HS-5 (cell line): ENCODE data around the gene CACNA1C.

Source experiments
- DNase-seq: peaks from one replicate; pipeline ENCODE4 v3.0.0-alpha.2; 2012; ENCODE audit warnings: low read depth

CACNA1C gene

GRCh38 chr12:2035431-2036055, 17.2 kb upstream of the CACNA1C start:
- no peak for DNase-seq

DNA sequence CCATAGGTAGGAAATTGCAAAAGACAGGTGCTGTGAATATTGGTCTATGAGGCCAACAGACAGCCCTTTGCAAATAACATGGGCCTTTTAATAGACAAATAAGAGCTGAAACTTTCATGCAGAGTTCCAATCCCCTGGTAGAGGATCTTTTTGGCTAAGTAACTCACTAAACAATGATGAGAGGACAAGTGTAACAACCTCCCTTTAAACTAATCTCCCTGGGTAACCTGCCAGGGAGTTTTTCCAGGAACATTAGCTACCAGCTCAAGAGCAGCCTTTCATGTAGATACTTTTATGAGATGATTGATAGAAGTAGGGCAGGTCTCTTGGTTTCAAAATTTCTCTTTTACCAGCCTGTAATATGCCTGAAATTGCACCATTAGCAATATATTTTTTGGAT, 13.8 kb upstream of the CACNA1C start:
- DNase-seq, result no peak

DNA sequence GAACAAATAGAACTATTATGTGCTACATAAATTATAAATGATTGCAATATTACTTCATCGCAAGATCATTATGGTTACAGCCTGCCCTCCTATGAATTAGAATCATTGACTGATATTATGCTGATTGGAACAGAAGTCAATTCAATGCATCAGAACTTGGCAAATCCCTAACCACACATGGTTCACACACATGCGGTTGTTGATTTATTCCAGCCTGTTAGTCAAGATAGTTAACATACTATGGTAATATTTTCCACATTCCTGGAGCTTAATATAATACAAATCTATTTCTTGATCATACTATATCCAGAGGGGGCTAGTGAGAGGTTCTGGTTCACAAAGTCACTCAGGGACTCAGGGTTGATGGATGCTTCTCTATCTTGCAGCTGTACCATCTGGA, 9.7 kb upstream of the CACNA1C start:
- no peak for DNase-seq

DNA sequence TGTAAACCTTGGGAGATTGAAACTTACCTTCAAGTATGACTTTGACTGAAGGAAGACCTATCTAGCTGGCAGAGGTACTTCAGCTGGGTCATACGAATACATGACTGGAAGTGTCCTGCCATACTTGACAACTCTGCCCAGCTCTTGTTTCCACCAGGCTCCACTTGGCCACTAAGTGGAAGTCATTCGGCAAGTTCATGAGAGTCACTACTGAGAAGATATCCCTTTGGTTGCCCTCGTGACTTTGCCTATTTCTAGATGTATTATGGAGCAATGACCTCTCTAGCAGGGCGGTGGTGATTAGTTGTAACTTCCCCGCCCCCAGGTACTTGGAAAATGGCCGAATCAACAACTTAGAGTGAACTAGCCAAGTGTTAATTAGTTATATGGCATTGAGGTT, 8.6 kb upstream of the CACNA1C start:
- no peak for DNase-seq

GRCh38 chr12:2046957-2047356, 5.8 kb upstream of the CACNA1C start:
- no peak for DNase-seq

DNA sequence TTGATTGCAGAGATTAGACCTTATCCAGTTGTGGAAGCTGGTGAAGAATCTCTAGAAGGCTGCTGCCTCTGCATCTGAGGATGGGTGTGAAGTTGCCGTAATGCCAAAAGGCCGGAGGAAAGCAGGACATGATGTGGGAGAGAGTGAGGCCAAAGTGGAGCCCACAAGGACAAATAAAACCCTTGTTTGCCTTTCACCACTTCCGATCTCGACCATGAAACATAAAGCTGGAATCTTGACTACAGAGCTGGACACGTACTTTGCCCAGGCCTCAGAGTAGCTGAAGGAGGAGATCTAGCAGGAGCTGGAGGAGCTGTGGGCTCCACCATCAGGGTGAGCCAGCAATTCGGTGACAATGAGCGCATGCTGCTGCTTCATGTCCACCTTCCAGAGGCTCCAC, 5.0 kb upstream of the CACNA1C start:
- no peak for DNase-seq

GRCh38 chr12:2049604-2050540, 2.9 kb upstream of the CACNA1C start:
- DNase-seq, result no peak

GRCh38 chr12:2051700-2052621, 826 bp upstream of the CACNA1C start:
- no peak for DNase-seq

DNA sequence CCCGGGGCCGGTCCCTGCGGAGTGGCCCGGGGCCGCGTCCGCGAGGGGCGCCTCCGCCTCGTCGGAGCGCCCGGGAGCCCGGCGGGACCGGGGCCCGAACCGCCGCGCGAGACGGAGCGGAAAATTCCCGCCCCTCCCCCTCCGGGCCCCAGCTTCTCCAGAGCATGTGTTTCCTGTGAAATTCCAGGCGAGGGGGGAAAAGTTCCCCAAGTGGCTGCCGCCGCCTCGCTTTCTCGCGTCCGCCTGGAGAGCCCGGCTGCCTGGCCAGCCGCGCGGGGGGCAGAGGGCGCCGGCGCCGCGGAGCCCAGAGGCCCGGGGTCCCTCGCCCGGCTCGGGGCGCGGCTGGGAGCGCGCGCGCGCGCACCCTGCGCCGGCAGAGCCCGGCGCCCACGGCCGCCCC, 904 bp downstream of the CACNA1C start:
- DNase-seq, result no peak

- DNase-seq, result no peak
Measured at GRCh38 chr12:2054091-2055018, 1.6 kb downstream of the CACNA1C start.

GRCh38 chr12:2057041-2057794, 4.4 kb downstream of the CACNA1C start:
- DNase-seq, result no peak

DNA sequence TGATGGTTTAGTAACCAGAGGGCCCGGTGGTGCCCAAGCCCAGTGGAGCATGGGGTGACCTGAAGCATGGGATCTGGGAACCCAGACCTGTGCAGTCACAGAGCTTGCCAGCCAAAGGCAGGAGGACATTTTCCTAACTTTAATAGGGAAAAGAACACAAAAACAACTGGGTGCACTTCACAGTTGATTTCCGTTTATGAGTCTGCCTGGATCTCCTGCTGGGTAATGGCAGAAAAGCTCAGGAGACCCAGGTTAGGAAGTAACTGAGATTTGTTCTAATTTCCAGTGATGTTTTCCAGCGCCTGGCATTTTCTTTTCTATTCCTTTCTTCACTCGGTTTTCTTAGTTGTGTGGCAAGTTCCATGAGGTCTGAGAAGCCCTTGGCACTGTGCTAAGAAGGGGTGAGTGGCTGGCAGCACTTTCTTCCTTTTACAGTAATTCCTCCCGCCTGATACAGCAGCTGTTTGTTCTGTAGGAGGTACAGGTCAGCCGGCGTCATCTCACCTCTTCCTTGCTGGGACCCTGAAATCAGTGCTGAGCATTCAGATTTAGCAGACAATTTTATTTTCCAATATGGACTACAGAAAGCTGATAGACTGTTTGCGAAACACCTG, 5.1 kb downstream of the CACNA1C start:
- DNase-seq, result no peak

DNA sequence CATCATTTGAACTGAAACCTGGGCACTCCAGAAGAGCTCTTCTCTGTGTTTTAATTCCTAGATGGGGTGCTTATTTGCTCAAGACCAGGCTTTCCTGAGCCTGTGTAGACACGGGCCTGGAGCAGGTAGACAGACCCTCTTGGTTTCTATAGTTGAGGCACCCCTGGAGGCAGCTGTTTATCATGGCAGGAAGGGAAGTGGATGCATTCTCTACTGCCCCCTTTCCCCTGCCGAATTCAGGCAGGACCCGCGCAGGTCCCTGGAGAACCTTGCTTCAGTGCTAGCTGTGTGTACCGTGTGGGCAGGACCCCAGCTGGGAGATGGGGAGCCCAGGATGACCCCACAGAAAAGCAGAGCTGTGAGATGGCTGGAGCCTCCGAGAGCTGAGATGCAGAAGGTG, 6.0 kb downstream of the CACNA1C start:
- no peak for DNase-seq

DNA sequence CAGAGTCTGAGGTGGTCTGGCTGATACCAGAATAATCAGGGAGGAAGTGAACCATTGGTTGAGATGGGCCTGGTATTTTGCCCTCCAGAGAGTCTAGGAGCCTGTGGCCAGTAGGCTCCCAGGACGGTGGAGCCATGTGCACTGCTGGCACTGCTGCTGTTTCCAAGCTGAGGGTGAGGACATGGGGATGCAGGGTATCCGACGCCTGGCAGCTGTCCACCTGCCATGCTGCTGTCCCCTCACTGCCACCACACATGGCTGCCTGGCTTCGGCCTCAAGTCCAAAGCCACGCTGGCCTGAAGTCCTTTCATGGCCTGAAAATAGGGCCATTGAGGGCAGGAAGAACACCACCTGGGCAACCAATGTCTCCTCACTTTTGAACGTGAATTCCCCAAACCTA, 8.6 kb downstream of the CACNA1C start:
- no peak for DNase-seq

GRCh38 chr12:2064071-2064507, 11.3 kb downstream of the CACNA1C start:
- no peak for DNase-seq

GRCh38 chr12:2068653-2069052, 15.9 kb downstream of the CACNA1C start:
- DNase-seq, result no peak

GRCh38 chr12:2070440-2071045, 17.8 kb downstream of the CACNA1C start:
- no peak for DNase-seq

DNA sequence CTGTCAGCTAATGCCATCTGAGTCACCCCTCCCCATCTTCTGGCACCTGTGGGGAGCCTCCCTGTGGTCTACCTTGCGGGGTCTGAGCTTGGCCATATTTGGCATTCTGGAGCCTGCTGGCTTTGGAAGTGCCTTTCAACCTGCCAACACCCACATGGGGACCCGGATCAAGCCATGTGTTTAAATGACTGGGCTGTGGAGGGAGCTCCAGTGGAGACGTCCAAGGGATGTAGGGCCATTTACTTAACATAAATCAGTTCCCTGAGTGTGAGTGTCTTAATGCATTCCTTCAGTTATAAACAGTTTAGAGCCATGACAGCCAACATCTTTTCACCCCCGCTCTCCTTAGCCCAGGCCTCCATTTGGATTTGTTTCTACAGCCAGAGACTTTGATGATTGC, 22.0 kb downstream of the CACNA1C start:
- DNase-seq, result no peak

DNA sequence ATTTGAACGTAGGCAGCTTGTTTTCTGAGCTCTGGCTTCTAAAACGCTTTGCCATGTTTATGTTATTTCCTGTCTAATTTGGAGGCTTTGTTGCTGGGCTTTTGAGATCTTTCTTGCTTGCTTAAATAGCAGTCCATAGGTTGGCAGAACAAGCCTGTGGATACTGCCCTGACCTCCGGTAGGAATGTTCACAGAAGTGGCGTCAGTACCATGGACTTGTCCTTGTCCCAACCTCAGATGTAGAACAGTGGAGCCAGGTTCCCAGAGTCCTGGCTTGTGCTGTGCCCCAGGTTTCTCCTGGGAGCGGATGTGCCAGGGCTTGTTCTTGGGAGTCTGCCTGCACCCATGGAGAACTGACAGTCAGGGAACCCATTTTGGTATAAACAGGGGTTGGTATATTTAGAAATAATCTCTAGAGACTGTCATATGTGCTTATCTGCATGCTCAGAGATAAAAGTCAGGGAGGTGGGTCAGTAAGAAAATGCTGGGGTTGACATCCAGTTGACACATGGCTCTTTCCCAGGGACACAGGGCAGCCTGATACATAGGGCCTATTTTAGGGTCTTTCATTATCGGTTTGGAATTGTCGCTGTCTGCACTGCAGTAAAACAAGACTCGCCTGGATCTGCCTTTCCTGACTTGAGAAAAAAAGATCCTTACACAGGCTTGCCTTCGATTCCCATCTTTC, 22.9 kb downstream of the CACNA1C start:
- DNase-seq, result no peak
